K562 (cell line): ENCODE measurements around the gene RHOU.
"Not testable (repeated sequence)": the region's sequence is repeated elsewhere in the genome, so short reads cannot be mapped to it uniquely, and the experiment has no call there.

Experiments used
- EZH2 ChIP-seq: IDR thresholded peaks from 2 replicates; pipeline ENCODE4 v1.6.1; 2012; ENCODE audit warnings: low read depth, mild to moderate bottlenecking, inconsistent platforms, low read length, borderline replicate concordance
- ZNF146 ChIP-seq: IDR thresholded peaks from one replicate; pipeline ENCODE4 v1.6.1; 2018; ENCODE audit warnings: missing compliant biosample characterization; ENCODE audit not compliant: unreplicated experiment

- not testable (repeated sequence) for TF ChIP-seq ZNF146, EZH2
Observed at GRCh38 chr1:228775946-228776345, 40.7 kb downstream of the RHOU start.
